Heart left ventricle (tissue), 13 donors: ENCODE data around the gene MYG1.

Experiments
- POLR2A ChIP-seq, 2 donors: fragments of 450-650 bp; IDR thresholded peaks; one replicate each; pipeline ENCODE4 v1.6.1; 2017; ENCODE audit warnings: antibody characterized with exemption in 2 of 2, mild to moderate bottlenecking in 2 of 2, moderate library complexity in 2 of 2
- TF ChIP-seq, protein P1 (sequence below), 12 donors: fragments of 200-600 bp; sonication (generic) in 4 of 12; IDR thresholded peaks; one replicate each; pipeline versions ENCODE4 v1.5.0 to v1.8.0; 2018 to 2022; ENCODE audit warnings: antibody characterized with exemption in 12 of 12, mild to moderate bottlenecking in 5 of 12
- donor health status: ischemic (EF 13 %, LVEDD 7.1; RV severe dilation, severe dysfunction).
- donor health status: DM: no; HTN: yes; CAD: no.
- donor health status: DM: no; HTN: no; CAD: no.
- donor health status: ischemic (EF 25% LVEDD 6.9; RV normal size, moderate dysfunction).
- donor health status: ischemic (EF 25% LVEDD 5.7; RV mildly dilated, moderate dysfunction).
- donor health status: ischemic (EF 35%, LVEDD 5.7; RV mildly dilated, moderate dysfunction).
- donor health status: nonischemic (EF 11% LVEDD 7.7; RV severe dilation, severe dysfunction).
- donor health status: DM: yes; HTN: yes; CAD: no.
- donor health status: PGD.
- donor health status: ischemic (EF 29% LVEDD 5.4; RV normal size, mild dysfunction).
- donor health status: nonischemic (EF 23%, LVEDD 6.1; RV moderate dilation, normal function).

GRCh38 chr12:53333289-53333688, 33.8 kb downstream of the MYG1 start:
- TF ChIP-seq, protein P1, sequence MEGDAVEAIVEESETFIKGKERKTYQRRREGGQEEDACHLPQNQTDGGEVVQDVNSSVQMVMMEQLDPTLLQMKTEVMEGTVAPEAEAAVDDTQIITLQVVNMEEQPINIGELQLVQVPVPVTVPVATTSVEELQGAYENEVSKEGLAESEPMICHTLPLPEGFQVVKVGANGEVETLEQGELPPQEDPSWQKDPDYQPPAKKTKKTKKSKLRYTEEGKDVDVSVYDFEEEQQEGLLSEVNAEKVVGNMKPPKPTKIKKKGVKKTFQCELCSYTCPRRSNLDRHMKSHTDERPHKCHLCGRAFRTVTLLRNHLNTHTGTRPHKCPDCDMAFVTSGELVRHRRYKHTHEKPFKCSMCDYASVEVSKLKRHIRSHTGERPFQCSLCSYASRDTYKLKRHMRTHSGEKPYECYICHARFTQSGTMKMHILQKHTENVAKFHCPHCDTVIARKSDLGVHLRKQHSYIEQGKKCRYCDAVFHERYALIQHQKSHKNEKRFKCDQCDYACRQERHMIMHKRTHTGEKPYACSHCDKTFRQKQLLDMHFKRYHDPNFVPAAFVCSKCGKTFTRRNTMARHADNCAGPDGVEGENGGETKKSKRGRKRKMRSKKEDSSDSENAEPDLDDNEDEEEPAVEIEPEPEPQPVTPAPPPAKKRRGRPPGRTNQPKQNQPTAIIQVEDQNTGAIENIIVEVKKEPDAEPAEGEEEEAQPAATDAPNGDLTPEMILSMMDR (IDR thresholded peaks at IDR 0.05) = no peak
- TF ChIP-seq POLR2A (IDR thresholded peaks at IDR 0.05) = no peak
